ELF-1 (cell line): ENCODE results near the gene PPP3R1.

ENCODE experiments used
- DNase-seq: peaks from one replicate; pipeline ENCODE4 v3.0.0-alpha.2; 2016; ENCODE audit warnings: low read depth, low spot score

PPP3R1 gene

GRCh38 chr2:68151037-68151436 lies 101.3 kb downstream of the PPP3R1 start:
- DNase-seq = no peak

GRCh38 chr2:68141875-68142274 lies 110.5 kb downstream of the PPP3R1 start:
- DNase-seq = no peak

- DNase-seq = no peak
These were observed 116.6 kb downstream of the PPP3R1 start for GRCh38 chr2:68135448-68136320.

GRCh38 chr2:68134554-68134953 lies 117.8 kb downstream of the PPP3R1 start:
- DNase-seq = no peak

GRCh38 chr2:68134120-68134519 lies 118.2 kb downstream of the PPP3R1 start:
- DNase-seq = no peak
